Stimulated activated CD8-positive, alpha-beta memory T cell treated with anti-CD3 and anti-CD28 coated beads, Interleukin-7, amount 100 ng/mL, for 4 hours (primary cell): ENCODE data around the gene TIGD6.
A peak's percentile ranks its signal among the peaks of the same experiment; 100 is the strongest.

Experiments
- DNase-seq, 2 donors: peaks; one replicate each; pipeline ENCODE4 v3.0.0-alpha.2; 2020; ENCODE audit warnings: low read depth in 2 of 2

TIGD6 gene

DNA sequence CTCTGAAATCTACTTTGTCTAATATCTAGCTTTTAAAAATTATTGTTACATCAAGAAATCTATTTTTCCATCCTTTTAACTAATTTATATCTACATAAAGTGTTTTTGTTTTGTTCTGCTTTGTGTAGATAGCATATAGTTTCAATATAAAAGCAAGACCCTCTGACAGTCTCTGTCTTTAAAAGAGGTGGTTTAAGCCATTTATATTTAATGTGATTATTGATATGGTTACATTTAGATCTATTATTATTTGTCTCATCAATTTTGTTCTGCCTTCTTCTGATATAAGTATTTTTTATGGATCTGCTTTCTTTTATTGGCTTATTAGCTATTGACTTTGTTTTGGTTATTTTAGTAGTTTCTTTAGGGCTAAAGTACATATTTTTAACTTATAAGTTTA, 16.1 kb upstream of the TIGD6 start:
- no peak for DNase-seq

GRCh38 chr5:150015415-150015814, 15.0 kb upstream of the TIGD6 start:
- DNase-seq, result no peak

GRCh38 chr5:150014456-150014855, 14.0 kb upstream of the TIGD6 start:
- DNase-seq, result no peak

DNA sequence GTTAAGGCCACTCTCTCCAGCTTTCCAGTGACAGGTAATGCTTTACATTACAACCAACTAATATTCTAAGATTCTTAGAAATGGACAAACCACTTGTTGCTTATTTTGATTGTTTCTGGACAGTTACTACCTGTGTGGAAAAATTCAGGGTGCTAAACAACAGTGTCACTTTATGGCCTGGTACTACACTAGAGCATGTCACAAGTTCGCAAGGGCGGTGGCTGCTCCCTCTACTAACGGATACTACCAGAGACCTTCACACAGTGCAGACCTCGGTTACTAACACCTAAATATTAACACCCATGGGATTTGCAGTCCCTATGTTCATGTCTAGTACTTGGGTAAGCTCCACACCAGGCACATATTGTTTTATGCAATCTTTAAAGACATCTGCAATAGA, 13.5 kb upstream of the TIGD6 start:
- DNase-seq, result no peak

DNA sequence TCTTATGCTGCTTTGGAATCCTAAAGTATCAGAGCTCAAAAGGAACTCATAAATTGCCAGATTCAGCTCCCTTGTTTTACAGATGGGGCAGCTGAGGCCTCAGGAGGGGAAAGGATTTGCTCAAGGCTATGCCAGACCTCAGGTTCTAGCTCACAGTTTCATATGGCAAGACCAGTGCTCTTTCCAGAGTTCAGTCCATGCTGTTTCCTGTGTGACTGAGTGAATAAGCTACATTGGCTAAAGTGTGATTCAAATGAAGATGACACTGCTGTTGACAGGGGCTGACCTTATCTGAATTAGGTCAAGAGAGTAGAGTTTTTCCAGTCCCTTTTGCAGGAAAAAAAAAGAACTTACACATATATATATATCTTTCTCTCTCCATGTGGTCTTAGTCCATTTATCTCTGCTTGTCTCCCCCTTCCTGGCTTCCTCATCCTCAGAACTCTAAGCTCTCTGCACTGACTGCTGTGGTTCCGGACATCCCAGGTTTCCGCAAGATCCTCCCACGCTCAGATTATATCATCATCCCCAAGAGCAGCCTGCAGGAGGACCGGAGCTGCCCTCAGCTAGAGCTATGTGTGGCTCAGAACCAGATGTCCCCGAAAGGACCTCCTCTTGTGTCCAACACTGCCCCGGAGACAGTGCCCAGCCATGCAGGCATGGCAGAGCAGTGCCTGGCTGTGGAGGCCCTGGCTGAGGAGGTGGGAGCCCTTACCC, 9.4 kb upstream of the TIGD6 start:
- DNase-seq, result no peak

DNA sequence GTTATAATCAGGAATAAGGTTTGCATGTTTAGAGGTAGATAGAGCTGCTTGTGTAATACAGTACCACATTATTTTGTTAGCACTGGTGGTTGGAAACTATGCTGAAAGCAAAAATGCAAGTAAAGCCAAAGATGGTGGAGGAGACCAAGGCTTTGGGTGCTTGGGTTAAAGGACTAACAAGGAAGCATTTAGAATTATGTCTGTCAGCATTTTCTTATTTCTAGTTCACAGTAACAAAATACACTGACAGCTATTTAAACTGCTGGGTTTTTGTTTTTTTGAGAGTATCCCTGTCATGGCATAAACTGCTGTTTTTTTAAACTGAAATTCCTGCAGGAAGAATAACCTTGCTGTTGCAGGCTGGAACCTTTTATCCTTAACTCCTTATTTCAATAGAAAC, 6.6 kb upstream of the TIGD6 start:
- no peak for DNase-seq

GRCh38 chr5:150006318-150006717, 5.9 kb upstream of the TIGD6 start:
- no peak for DNase-seq

GRCh38 chr5:150001660-150002486, 1.4 kb upstream of the TIGD6 start:
- DNase-seq, result peak; percentile 42 to 49

DNA sequence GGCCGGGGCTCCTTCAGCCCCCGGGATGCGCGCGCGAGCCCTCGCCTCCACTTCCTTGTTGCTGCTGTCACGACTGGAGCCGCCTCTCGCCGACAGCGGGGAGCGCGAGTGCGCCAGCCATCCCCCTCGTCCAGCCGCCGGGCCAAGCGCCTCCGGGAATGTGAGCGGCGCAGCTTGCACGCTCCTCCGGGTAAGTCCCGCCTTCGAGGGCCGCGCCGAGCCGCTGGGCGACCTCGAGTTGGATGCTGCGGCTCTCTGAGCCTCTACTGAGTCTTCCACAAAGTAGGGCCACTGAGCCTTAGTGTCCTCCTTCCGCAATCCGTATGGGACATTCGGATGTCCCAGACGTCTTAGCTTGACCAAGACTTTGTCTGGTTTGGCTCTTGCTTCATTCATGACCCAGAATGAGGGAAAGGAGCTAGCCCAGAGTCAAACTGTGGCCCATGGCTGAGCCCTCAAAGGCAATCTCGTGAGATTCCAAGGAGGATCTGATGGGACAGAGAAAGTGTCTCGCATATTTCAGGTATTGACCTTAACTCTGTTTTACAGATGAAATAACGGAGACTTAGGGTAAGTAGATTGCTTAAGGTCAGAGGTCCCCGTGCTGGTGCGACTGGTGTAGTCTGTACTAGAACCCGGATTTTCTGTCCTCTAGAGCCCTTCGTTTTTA, 671 bp upstream of the TIGD6 start:
- peak in 1 of 2 donors; percentile 30 for DNase-seq

DNA sequence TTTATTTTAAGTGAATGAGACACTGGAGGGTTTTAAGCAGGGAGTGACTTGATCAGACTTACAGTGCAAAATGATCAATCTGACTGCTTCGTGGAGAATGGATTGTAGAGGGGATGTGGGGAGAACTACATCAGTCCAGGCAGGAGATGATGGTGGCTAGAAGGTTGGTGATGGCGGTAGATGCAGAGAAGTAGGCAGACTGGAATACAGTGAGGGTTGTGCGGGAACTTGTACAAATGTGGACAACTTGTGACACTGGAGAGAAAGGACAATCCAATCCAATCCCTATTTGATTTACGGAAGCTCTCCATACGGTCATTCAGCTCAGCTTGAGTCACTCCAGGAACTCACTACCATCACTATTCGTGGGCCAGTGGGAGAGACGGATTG, 593 bp downstream of the TIGD6 start:
- DNase-seq, result no peak

DNA sequence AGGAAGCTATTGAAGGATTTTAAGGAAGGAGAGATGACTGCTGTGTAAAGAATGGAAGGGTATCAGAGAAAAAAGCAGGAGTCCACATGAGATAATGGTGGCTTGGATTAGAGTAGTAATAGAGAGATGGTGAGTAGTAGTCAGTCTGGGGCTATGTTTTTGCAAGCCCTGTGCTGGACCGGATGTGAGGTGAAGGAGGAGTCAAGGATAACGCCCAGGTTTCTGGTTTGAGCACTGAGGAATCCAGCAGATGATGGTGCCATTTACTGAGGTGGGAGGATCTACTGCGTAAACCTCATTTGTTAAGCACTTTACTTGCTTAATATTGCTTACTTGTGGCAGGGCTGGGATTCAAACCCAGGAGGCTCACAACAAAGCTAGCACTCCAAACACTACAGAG, 1.1 kb downstream of the TIGD6 start:
- no peak for DNase-seq

DNA sequence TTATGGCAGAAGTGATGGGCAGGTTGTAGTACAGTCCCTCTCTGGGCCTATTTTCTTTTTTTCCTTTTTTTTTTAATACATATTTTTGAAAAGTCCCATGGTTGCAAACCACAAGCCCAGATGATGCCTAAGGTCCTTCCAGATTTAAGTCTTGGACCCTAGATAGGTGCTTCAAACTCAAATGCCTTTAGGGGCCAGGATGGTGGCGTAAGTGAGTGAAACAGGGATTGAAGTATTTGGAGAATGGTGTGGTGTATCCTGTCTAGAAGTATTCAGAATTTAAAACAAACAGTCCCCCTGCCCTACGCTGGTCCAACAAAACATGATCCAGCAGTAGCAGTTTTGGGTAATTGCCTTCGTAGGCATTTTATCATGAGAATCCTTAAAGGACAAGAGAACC, 2.2 kb downstream of the TIGD6 start:
- no peak for DNase-seq

DNA sequence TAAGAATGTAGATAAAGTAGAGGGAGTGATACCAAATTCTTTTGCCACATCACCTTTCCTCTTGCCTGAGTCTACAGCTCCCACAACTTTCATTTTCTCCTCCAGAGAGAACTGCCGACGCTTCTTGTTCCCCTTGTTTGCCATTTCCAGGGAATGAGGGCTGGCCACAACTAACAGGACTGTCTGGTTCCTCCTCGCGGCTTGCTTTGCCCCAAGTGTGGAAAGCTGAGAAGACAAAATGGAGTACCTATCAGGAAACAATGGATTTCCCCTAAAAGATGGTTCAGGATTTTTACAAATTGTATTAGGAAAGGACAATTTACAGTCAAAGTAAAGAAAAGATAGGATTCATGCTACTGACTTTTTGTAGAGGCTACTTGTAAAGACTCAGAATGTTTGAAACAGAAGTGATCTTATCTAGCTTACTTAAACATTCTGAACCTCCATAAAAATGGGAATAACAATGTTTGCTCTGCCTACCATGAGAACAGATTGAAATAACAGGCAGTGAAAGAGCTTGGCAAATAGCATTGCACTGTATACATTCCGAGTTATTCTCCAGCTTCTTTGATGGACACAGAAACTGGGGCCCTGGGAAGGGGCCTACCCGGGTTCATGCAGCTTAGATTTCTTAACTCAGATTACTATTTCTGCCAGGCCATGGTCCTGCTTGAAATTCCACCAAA, 4.1 kb downstream of the TIGD6 start:
- DNase-seq, result no peak

GRCh38 chr5:149995385-149996204, 4.9 kb downstream of the TIGD6 start:
- no peak for DNase-seq

DNA sequence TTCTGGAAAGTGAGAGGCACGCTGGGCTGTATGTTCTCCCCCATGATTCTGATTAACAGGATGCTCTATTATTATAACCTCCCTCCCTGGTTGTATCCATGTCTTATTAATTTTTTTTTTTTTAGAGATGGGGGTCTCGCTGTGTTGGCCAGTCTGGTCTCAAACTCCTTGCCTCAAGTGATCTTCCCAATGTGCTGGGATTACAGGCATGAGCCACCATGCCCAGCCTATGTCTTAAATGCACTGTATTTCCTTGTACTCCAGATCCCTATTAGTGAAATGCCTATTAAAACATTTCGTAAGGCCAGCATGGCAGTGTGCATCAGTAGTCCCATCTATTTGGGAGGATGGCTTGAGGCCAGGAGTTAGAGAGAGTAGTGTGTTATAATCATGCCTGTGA, 7.0 kb downstream of the TIGD6 start:
- no peak for DNase-seq

GRCh38 chr5:149990518-149991376, 9.7 kb downstream of the TIGD6 start:
- DNase-seq, result peak; percentile 29 to 55

- DNase-seq, result no peak
Measured at GRCh38 chr5:149988126-149988525, 12.3 kb downstream of the TIGD6 start.

- DNase-seq, result no peak
Measured at GRCh38 chr5:149982505-149982904, 17.9 kb downstream of the TIGD6 start.

DNA sequence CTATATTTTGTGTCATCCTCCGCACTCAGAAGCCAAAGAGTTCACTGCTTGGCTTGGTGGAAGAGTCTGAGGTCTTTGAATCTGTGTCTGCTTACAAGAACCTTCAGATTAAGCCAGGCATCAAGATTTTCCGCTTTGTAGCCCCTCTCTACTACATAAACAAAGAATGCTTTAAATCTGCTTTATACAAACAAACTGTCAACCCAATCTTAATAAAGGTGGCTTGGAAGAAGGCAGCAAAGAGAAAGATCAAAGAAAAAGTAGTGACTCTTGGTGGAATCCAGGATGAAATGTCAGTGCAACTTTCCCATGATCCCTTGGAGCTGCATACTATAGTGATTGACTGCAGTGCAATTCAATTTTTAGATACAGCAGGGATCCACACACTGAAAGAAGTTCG, 19.2 kb downstream of the TIGD6 start:
- DNase-seq, result no peak

GRCh38 chr5:149979896-149980295, 20.6 kb downstream of the TIGD6 start:
- no peak for DNase-seq
